ENCODE measurements around the gene DCAF10. TPM values are rescaled to one million over a fixed set of nuclear protein-coding genes. Genes with fewer than 3 reads are reported as not detected.

DCAF10 gene
- total and polyA plus RNA-seq, 2 of the 8 experiments (the other 6 are each of a cell fraction or from before 2014, with no cell fraction given) = 7.1 to 15.0 TPM

DNA sequence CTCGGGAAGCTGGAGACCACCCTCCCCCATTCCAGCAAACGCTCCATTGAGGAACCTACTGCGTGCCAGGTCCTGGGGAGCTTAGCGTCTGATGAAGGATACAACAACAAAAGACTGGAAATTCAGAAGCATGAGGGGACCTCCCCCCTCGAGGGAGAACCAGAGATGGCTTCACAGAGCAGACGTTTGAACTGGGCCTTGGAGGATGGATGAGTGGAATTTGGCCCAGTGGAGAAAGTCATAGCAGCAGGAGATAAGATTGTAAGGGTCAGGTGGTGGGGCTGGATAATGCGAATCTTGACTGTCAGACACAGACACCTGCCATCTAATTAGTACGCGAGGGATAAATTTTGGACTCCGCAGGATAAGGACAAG is 104.5 kb downstream of the DCAF10 start:
- Histone ChIP-seq H3K18ac (ENCODE audit: extremely low read depth, low read length) (0 out of 2 replicates have a peak overlapping the region, but pooled peaks have one; percentile 42), H3K4me2 (ENCODE audit: insufficient read depth in 1 of 2, low read depth in 2 of 2, low read length in 2 of 2) (peak overlapping the region; percentile 59 to 90), H3K79me2 (ENCODE audit: control insufficient read depth in 1 of 2, insufficient read depth in 2 of 2, low read length in 2 of 2) (0 out of 4 replicates have a peak, but pooled peaks cover 0 to 6% of the 10 kb centered on the region in 2 experiments), H3K56ac (replicated peaks; ENCODE audit: insufficient read length, low read depth, low read length) (no peak overlapping the region), H2AFZ (ENCODE audit: low read length) (no peak overlapping the region), H3K4me3 (ENCODE audit: extremely low read depth in 1 of 4, insufficient read depth in 2 of 4, low read depth in 3 of 4, low read length in 4 of 4) (peak overlapping the region in 1 of 4 experiments; percentile 74; a peak in 4 of 8 replicates), H3K27ac (ENCODE audit: low read depth, low read length) (no peak overlapping the region), H3K9ac (replicated peaks in 1 of 4; ENCODE audit: extremely low read depth in 1 of 4, low read depth in 3 of 4, low read length in 3 of 4) (no peak overlapping the region), H2BK5ac (ENCODE audit: low read depth, low read length) (no peak overlapping the region), H3K36me3 (ENCODE audit: control insufficient read depth in 2 of 4, insufficient read depth in 4 of 4, low read length in 3 of 4) (no peaks in the 10 kb centered on the region), H2BK20ac (ENCODE audit: low read length) (no peak overlapping the region), H2AK5ac (ENCODE audit: low read depth, low read length) (no peak overlapping the region), H3K14ac (ENCODE audit: insufficient read length) (no peak overlapping the region), H3K9me3 (ENCODE audit: insufficient read depth in 2 of 2, low read depth in 1 of 2, low read length in 1 of 2) (no peaks in the 10 kb centered on the region), H4K5ac (ENCODE audit: insufficient read length, low read depth, low read length) (no peak overlapping the region), H4K91ac (replicated peaks; ENCODE audit: insufficient read length, low read length) (no peak overlapping the region), H3K27me3 (replicated peaks in 1 of 4; ENCODE audit: control insufficient read depth in 3 of 4, extremely low read depth in 1 of 4, insufficient read depth in 3 of 4, low read length in 3 of 4) (peaks cover 0 to 3% (median 0%) of the 10 kb centered on the region in 4 experiments; a peak in 3 of 7 replicates), H4K20me1 (replicated peaks in 1 of 2; ENCODE audit: control insufficient read depth in 1 of 2, insufficient read depth in 2 of 2, low read length in 2 of 2) (peaks cover 0 to 2% of the 10 kb centered on the region in 2 experiments), H3K4me1 (replicated peaks in 1 of 4; ENCODE audit: control insufficient read depth in 3 of 4, insufficient read depth in 4 of 4, low read length in 3 of 4) (peaks cover 0 to 8% (median 6%) of the 10 kb centered on the region in 4 experiments; a peak in 3 of 7 replicates), H4K8ac (ENCODE audit: extremely low read depth, insufficient read depth, low read length) (no peak overlapping the region; the same call in 1 of the 2 replicates), H3K23me2 (ENCODE audit: low read depth, low read length) (peaks cover 6% of the 10 kb centered on the region), H3K23ac (ENCODE audit: insufficient read length) (no peak overlapping the region), H3K79me1 (ENCODE audit: low read depth, low read length) (peaks cover 3% of the 10 kb centered on the region; the same call in 1 of the 2 replicates), H2BK12ac (ENCODE audit: low read depth, low read length) (no peak overlapping the region), H2BK120ac (replicated peaks; ENCODE audit: low read depth, low read length) (no peak overlapping the region), H3K4ac (replicated peaks; ENCODE audit: insufficient read length, low read depth, low read length) (no peak overlapping the region), H2BK15ac (ENCODE audit: low read length) (no peak overlapping the region)
- FAIRE-seq (no peak), DNase-seq (ENCODE audit: low read depth in 1 of 2, low spot score in 2 of 2) (no peak)
- ChIA-PET POLR2A (ENCODE audit: partially characterized antibody) (no interaction called here), CTCF (ENCODE audit: partially characterized antibody) (interaction anchor here (0.6 to 2.1 kb wide), 11 partner anchors 11 to 408 kb away, joined by 3 to 6 read pairs (median 4); no protein-coding TSS in a partner anchor)
- WGBS, 2 experiments (ENCODE audit: extremely low coverage in 1 of 2, insufficient coverage in 1 of 2, insufficient read length in 1 of 2, insufficient replicate concordance in 2 of 2, low coverage in 1 of 2, low lambda C conversion rate in 2 of 2, missing lambda C conversion rate in 1 of 2) = 84% methylated on average over 10 of the region's 10 CpGs; no CpG with 5 or more reads in 1 of the 2 experiments
- TF ChIP-seq SIX5 (IDR thresholded peaks at IDR 0.05; ENCODE audit: low read depth, low read length) = no peak
- TF ChIP-seq CHD1 (IDR thresholded peaks at IDR 0.05; ENCODE audit: low read depth, low read length) = no peak
- TF ChIP-seq PHF8 (conservative IDR thresholded peaks at IDR 0.05; ENCODE audit: low read depth, low read length) = no peak
- TF ChIP-seq, protein P1, sequence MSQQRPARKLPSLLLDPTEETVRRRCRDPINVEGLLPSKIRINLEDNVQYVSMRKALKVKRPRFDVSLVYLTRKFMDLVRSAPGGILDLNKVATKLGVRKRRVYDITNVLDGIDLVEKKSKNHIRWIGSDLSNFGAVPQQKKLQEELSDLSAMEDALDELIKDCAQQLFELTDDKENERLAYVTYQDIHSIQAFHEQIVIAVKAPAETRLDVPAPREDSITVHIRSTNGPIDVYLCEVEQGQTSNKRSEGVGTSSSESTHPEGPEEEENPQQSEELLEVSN (IDR thresholded peaks at IDR 0.05) = no peak
- TF ChIP-seq SUZ12 (IDR thresholded peaks at IDR 0.05; ENCODE audit: low read length) = no peak
- no peak for TF ChIP-seq POLR2A (IDR thresholded peaks at IDR 0.05; ENCODE audit: control extremely low read depth in 1 of 2, low read depth in 2 of 2, low read length in 2 of 2)
- no peak for TF ChIP-seq ATF2 (IDR thresholded peaks at IDR 0.05; ENCODE audit: low read length)
- no peak for TF ChIP-seq YY1 (IDR thresholded peaks at IDR 0.05; ENCODE audit: low read depth, low read length)
- no peak for TF ChIP-seq HDAC6 (IDR thresholded peaks at IDR 0.05; ENCODE audit: low read depth, low read length)
- no peak for TF ChIP-seq EZH2 (IDR thresholded peaks at IDR 0.05; ENCODE audit: low read depth, low read length, severe bottlenecking)
- no peak for TF ChIP-seq CTBP2 (IDR thresholded peaks at IDR 0.05; ENCODE audit: borderline replicate concordance, insufficient read depth, insufficient read length, low read length)

Data from H1 (cell line).